OCI-LY7 (cell line): ENCODE results near the gene ABL2. TPM values are rescaled to one million over a fixed set of nuclear protein-coding genes. Genes with fewer than 3 reads are reported as not detected.

ENCODE experiments used
- BruUV-seq: library from RNA; stranded (reverse); fragments of 400-500 nt; replicated peaks from 2 replicates; lab custom pipeline; 2021; lab: Mats Ljungman, UMichigan
- CTCF ChIA-PET: fragments of 300-600 bp; sonication (Branson Sonifier 250); formaldehyde crosslinking; loops from one replicate; lab custom pipeline; 2022; ENCODE audit warnings: antibody characterized with exemption; ENCODE audit not compliant: unreplicated experiment; lab: Charles Lee
- POLR2A ChIA-PET: fragments of 300-600 bp; sonication (Branson Sonifier 250); formaldehyde crosslinking; loops from one replicate; lab custom pipeline; 2022; ENCODE audit warnings: antibody characterized with exemption; lab: Charles Lee
- DNase-seq: peaks from one replicate; pipeline ENCODE4 v3.0.0-alpha.2; 2015; ENCODE audit warnings: low spot score
- H2AFZ ChIP-seq: fragments of 200-600 bp; sonication (generic), shearing (Covaris generic); 2 replicates; pipeline ENCODE4 v1.6.1; 2014; ENCODE audit warnings: mild to moderate bottlenecking, antibody characterized with exemption, low read length, moderate library complexity
- H3K27ac ChIP-seq: fragments of 200-600 bp; sonication (generic); 2 replicates; pipeline ENCODE4 v1.5.1; 2014; ENCODE audit warnings: mixed run types, low read depth, mild to moderate bottlenecking, moderate library complexity, low read length, inconsistent platforms; ENCODE audit not compliant: poor library complexity, severe bottlenecking
- H3K36me3 ChIP-seq: fragments of 200-600 bp; sonication (generic); 2 replicates; pipeline ENCODE4 v1.6.1; 2014; ENCODE audit warnings: mild to moderate bottlenecking, antibody characterized with exemption, low read length, moderate library complexity, mixed read lengths; ENCODE audit not compliant: insufficient read depth
- H3K4me1 ChIP-seq: fragments of 200-600 bp; sonication (generic); 2 replicates; pipeline ENCODE4 v1.5.1; 2014; ENCODE audit warnings: mild to moderate bottlenecking, low read length; ENCODE audit not compliant: insufficient read depth, poor library complexity, severe bottlenecking
- H3K4me2 ChIP-seq: fragments of 200-600 bp; sonication (generic); 2 replicates; pipeline ENCODE4 v1.6.1; 2014; ENCODE audit warnings: mild to moderate bottlenecking, low read length
- H3K4me3 ChIP-seq: fragments of 200-600 bp; sonication (generic); 2 replicates; pipeline ENCODE4 v1.5.1; 2014; ENCODE audit warnings: mild to moderate bottlenecking, low read depth, low read length; ENCODE audit not compliant: poor library complexity, severe bottlenecking
- H3K79me2 ChIP-seq: fragments of 200-600 bp; sonication (generic); 2 replicates; pipeline ENCODE4 v1.6.1; 2016; ENCODE audit warnings: low read depth, mild to moderate bottlenecking, low read length, moderate library complexity, mixed read lengths; ENCODE audit not compliant: insufficient read depth
- H3K9me2 ChIP-seq: fragments of 200-600 bp; sonication (generic); 2 replicates; pipeline ENCODE4 v1.6.1; 2016; ENCODE audit warnings: mild to moderate bottlenecking, low read length, mixed read lengths; ENCODE audit not compliant: insufficient read depth
- H3K9me3 ChIP-seq: fragments of 200-600 bp; sonication (generic); 2 replicates; pipeline ENCODE4 v1.6.1; 2014; ENCODE audit warnings: mild to moderate bottlenecking, mixed run types, low read length, mixed read lengths
- H4K20me1 ChIP-seq: fragments of 200-600 bp; sonication (generic); 2 replicates; pipeline ENCODE4 v1.6.1; 2014; ENCODE audit warnings: mild to moderate bottlenecking, antibody characterized with exemption, low read length, moderate library complexity, mixed read lengths; ENCODE audit not compliant: insufficient read depth
- EZH2phosphoT487 ChIP-seq: fragments of 200-600 bp; sonication (generic); IDR thresholded peaks from 2 replicates; pipeline ENCODE4 v1.6.1; 2018; ENCODE audit warnings: low read depth, borderline replicate concordance, mild to moderate bottlenecking, mixed run types, antibody characterized with exemption, low read length, moderate library complexity, mixed read lengths
- intact Hi-C: fragments of 100-400 bp; cut with micrococcal nuclease; formaldehyde crosslinking; loops from one replicate; pipeline ENCODE4 v1.10.0; 2022; ENCODE audit not compliant: unreplicated experiment
- total RNA-seq, 2 experiments: library from RNA; depleted of rRNA in 1 of 2; stranded (reverse); fragments of >200 nt in 1 of 2; shearing (Covaris generic) in 1 of 2; gene quantifications; 2 replicates each; pipeline ENCODE4 v1.2.3, GENCODE V29; 2014 to 2022
- TF ChIP-seq, protein P1 (sequence below): fragments of 200-600 bp; sonication (generic); conservative IDR thresholded peaks from 2 replicates; pipeline ENCODE4 v1.5.1; 2014; ENCODE audit warnings: mild to moderate bottlenecking, antibody characterized with exemption, low read length, moderate library complexity, mixed read lengths

ABL2 gene
- total RNA-seq, 2 experiments from 2014 or later = 7.3 to 14.9 TPM

DNA sequence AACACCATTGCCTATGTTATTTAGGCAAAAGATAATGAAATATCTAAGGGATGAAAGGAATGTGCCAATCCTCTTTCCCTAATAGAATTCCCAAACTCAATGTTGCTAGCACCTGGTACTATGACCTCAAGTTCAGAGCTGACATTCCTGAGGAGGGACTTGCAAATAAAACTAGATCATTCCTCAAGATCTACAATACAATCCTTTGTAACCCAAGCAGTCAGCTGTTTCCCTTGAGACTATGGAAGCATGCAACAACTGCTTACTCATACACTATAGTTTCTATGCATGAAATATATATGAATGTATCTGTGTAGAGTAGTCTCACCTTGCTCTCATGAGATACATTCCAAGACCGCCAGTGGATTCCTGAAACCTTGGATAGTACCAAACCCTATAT lies 65.0 kb downstream of the ABL2 start:
- ChIA-PET POLR2A (interaction anchor here (1.0 kb wide), 1 partner anchor 9 kb away, joined by 3 read pairs; no protein-coding TSS in a partner anchor), CTCF (interaction anchor here (1.0 kb wide), 1 partner anchor 38 kb away, joined by 4 read pairs; no protein-coding TSS in a partner anchor)
- BruUV-seq = no TSS peak
- no peak overlapping the region for H3K4me3 ChIP-seq
- peaks cover 4% of the 10 kb centered on the region; the same call in 1 of the 2 replicates for H4K20me1 ChIP-seq
- TF ChIP-seq, protein P1, sequence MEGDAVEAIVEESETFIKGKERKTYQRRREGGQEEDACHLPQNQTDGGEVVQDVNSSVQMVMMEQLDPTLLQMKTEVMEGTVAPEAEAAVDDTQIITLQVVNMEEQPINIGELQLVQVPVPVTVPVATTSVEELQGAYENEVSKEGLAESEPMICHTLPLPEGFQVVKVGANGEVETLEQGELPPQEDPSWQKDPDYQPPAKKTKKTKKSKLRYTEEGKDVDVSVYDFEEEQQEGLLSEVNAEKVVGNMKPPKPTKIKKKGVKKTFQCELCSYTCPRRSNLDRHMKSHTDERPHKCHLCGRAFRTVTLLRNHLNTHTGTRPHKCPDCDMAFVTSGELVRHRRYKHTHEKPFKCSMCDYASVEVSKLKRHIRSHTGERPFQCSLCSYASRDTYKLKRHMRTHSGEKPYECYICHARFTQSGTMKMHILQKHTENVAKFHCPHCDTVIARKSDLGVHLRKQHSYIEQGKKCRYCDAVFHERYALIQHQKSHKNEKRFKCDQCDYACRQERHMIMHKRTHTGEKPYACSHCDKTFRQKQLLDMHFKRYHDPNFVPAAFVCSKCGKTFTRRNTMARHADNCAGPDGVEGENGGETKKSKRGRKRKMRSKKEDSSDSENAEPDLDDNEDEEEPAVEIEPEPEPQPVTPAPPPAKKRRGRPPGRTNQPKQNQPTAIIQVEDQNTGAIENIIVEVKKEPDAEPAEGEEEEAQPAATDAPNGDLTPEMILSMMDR = no peak
- no peak for TF ChIP-seq EZH2phosphoT487
- intact Hi-C loops = no loop called here
- peaks cover 17% of the 10 kb centered on the region for H3K4me1 ChIP-seq
- no peak overlapping the region for H3K27ac ChIP-seq
- H3K79me2 ChIP-seq = no peaks in the 10 kb centered on the region; the same call in 1 of the 2 replicates
- no peaks in the 10 kb centered on the region for H3K9me2 ChIP-seq
- no peak overlapping the region for H3K4me2 ChIP-seq
- H3K36me3 ChIP-seq = no peaks in the 10 kb centered on the region
- H2AFZ ChIP-seq = no peak overlapping the region
- H3K9me3 ChIP-seq = no peaks in the 10 kb centered on the region
- no peak for DNase-seq

DNA sequence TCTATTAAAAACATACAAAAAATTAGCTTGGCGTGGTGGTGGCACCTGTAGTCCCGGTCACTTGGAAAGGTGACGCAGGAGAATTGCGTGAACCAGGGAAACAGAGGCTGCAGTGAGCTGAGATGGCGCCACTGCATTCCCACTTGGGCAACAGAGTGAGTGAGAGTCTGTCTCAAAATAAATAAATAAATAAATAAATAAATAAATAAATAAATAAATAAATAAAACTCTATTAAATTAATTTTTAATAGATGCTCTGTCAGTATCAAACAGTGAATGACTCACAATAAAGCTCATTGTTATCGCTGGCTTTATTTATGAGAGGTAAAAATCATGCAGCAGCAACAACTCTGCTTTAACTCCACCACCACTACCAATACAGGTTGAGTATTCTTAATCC lies 72.8 kb downstream of the ABL2 start:
- no peak for DNase-seq
- no peaks in the 10 kb centered on the region; the same call in 1 of the 2 replicates for H4K20me1 ChIP-seq
- H3K4me3 ChIP-seq = no peak overlapping the region
- CTCF ChIA-PET = no interaction called here
- POLR2A ChIA-PET = interaction anchor here (0.6 to 0.8 kb wide), 3 partner anchors 14 to 606 kb away, joined by 3 read pairs; no protein-coding TSS in a partner anchor
- H3K27ac ChIP-seq = no peak overlapping the region
- intact Hi-C loops = no loop called here
- H3K4me2 ChIP-seq = no peak overlapping the region
- H3K79me2 ChIP-seq = peaks cover 3% of the 10 kb centered on the region; the same call in 1 of the 2 replicates
- no peak overlapping the region for H2AFZ ChIP-seq
- TF ChIP-seq EZH2phosphoT487 = no peak
- TF ChIP-seq, protein P1 = no peak
- no TSS peak for BruUV-seq
- H3K9me3 ChIP-seq = no peaks in the 10 kb centered on the region
- no peaks in the 10 kb centered on the region for H3K9me2 ChIP-seq
- no peaks in the 10 kb centered on the region for H3K36me3 ChIP-seq
- peaks cover 13% of the 10 kb centered on the region for H3K4me1 ChIP-seq

GRCh38 chr1:179156026-179156425 lies 73.5 kb downstream of the ABL2 start:
- Histone ChIP-seq H3K36me3 (no peaks in the 10 kb centered on the region), H4K20me1 (no peaks in the 10 kb centered on the region), H3K9me3 (no peaks in the 10 kb centered on the region), H2AFZ (no peak overlapping the region), H3K79me2 (peaks cover 5% of the 10 kb centered on the region; the same call in 1 of the 2 replicates), H3K9me2 (no peaks in the 10 kb centered on the region), H3K4me2 (no peak overlapping the region), H3K27ac (no peak overlapping the region), H3K4me3 (no peak overlapping the region), H3K4me1 (peaks cover 20% of the 10 kb centered on the region)
- BruUV-seq = no TSS peak
- ChIA-PET CTCF (no interaction called here), POLR2A (interaction anchor here (0.8 to 1.1 kb wide), 3 partner anchors 13 to 19 kb away, joined by 3 to 5 read pairs (median 3); no protein-coding TSS in a partner anchor)
- TF ChIP-seq EZH2phosphoT487 = no peak
- TF ChIP-seq, protein P1 = no peak
- intact Hi-C loops = no loop called here
- DNase-seq = no peak
